Psoas muscle (tissue), 8 donors: Measurements from ENCODE around the gene C19orf73. TPM values are rescaled to one million over a fixed set of nuclear protein-coding genes. Genes with fewer than 3 reads are reported as not detected.

ENCODE experiments used
- ATAC-seq, 4 donors: fragments of 200-7000 bp; cut with Tn5 transposase; one replicate each; pipeline ENCODE4 v1.9.1; 2020; ENCODE audit warnings: moderate library complexity in 3 of 4, mild to moderate bottlenecking in 2 of 4
- DNase-seq, 2 donors: peaks; one replicate each; pipeline ENCODE4 v3.0.0-alpha.2; 2020
- H3K27ac ChIP-seq: fragments of 200-600 bp; one replicate; pipeline ENCODE4 v1.8.0; 2022
- H3K27me3 ChIP-seq, 3 donors: fragments of 200-600 bp in 1 of 3; one replicate each; pipeline versions ENCODE4 v1.6.1 to v1.8.0; 2013 to 2022; ENCODE audit warnings: low read length in 2 of 3, mild to moderate bottlenecking in 2 of 3, moderate library complexity in 1 of 3; ENCODE audit not compliant: insufficient read depth in 3 of 3
- H3K36me3 ChIP-seq, 2 donors: fragments of 200-600 bp in 1 of 2; one replicate each; pipeline versions ENCODE4 v1.6.1 to v1.8.0; 2013 to 2022; ENCODE audit warnings: low read depth in 1 of 2, mild to moderate bottlenecking in 1 of 2, moderate library complexity in 1 of 2; ENCODE audit not compliant: insufficient read depth in 1 of 2
- H3K4me1 ChIP-seq: fragments of 200-600 bp; one replicate; pipeline ENCODE4 v1.8.0; 2022
- H3K4me3 ChIP-seq: fragments of 200-600 bp; one replicate; pipeline ENCODE4 v1.8.0; 2022; ENCODE audit warnings: mild to moderate bottlenecking
- H3K9me3 ChIP-seq: fragments of 200-600 bp; one replicate; pipeline ENCODE4 v1.8.0; 2022
- WGBS, 3 donors: extraction: QIAGEN DNeasy Blood & Tissue Kit; methylation state at CpG; one replicate each; pipeline versions ENCODE4 v1.1.6 to v1.1.7; 2013; 5-methylcytosine and 5-hydroxymethylcytosine counted together
- intact Hi-C, 2 donors: fragments of 100-400 bp; cut with DNase I; formaldehyde crosslinking; loops; one replicate each; pipeline versions ENCODE4 v1.11.0 to v1.14.2; 2022
- polyA plus RNA-seq, 3 donors: library from polyadenylated mRNA; stranded (reverse); fragments of 200-250 nt; gene quantifications; one replicate each; pipeline ENCODE4 v1.2.3, GENCODE V29; 2013
- total RNA-seq, 4 donors: library from RNA; stranded (reverse); fragmentation: NEBNext Ultra II Directional in 2 of 4; extraction: Animal tissue kit (Norgen Biotek cat#: 25700) in 2 of 4; gene quantifications; one replicate each; pipeline versions ENCODE4 v1.2.1 to v1.2.4, GENCODE V29; 2021 to 2023
- TF ChIP-seq, protein P1 (sequence below): fragments of 200-600 bp; IDR thresholded peaks from one replicate; pipeline ENCODE4 v1.8.0; 2022; ENCODE audit warnings: antibody characterized with exemption
- donor health status: healthy with polysubstance abuse.
- donor health status: DM: no; HTN: no; CAD: no; lungs with moderate emphysema.
- donor health status: Bipolar disorder and iron deficiency.
- donor health status: healthy.
- donor health status: DM: yes; HTN: yes; CAD: no.
- donor health status: DM: no; HTN: no; CAD: no.
- donor health status: DM: no; HTN: no; CAD: no.
- donor health status: DM: yes; HTN: yes; CAD: no.

C19orf73 gene
- total and polyA plus RNA-seq, 7 donors: 0.54 to 1.9 (median 1.6) TPM

DNA sequence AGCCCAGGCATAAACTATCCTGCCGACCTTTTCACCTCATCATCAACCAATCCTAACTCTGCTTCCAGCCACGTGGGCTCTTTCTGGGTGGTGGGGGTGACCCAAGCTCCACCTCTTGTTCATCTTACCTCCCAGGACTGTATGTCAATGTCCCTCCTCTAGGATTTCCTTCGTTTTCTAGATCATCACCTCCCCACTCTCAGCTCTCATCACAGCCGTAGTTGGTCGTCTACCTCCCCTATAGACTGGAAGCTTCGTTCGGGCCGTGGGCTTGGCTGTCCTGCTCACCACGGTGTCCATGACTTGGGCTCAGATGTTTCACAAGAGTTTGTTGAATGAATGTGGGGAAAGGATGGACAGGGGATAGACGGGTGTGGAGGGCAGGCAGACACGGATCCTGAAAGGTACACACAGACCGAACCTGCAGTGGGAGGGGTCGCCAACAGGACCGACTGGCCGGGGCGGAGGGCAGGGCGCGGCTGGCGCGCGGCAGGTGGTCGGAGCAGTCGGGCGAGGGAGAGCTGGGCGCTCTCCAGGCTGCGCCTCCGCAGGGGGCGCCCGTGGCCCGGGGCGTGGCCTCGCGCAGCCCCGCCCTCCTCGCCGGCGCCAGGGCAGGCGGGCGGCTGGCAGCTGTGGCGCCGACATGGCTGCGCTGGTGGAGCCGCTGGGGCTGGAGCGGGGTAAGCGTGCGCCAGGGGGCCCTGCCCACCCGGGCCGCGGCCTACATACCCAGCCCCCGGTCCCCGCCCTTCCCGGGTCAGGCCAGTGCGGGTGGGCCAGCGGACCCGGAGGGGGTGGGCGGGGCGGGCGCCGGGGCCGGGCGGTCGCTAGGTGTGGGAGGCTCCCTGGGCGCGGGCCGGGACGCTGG is 4.9 kb downstream of the C19orf73 start, which contains the start of gene LIN7B:
Gene LIN7B (plus strand): TSS at position 609 of the 868 bp plus-strand sequence. CDS start 35 bp downstream, at position 644.
- peak; percentile 65 to 81 for DNase-seq
- 1% methylated on average over 30 to 66 of the region's 66 CpGs for WGBS, 3 donors
- H3K27ac ChIP-seq: peak within 1 kb of the TSS; percentile 83
- intact Hi-C loops: no loop called here
- peak; percentile 73 to 76 (median 74) for ATAC-seq
- H3K27me3 ChIP-seq: no peaks in the 10 kb centered on the region
- H3K9me3 ChIP-seq: no peaks in the 10 kb centered on the region
- H3K4me3 ChIP-seq: peak within 1 kb of the TSS; percentile 93
- TF ChIP-seq, protein P1, sequence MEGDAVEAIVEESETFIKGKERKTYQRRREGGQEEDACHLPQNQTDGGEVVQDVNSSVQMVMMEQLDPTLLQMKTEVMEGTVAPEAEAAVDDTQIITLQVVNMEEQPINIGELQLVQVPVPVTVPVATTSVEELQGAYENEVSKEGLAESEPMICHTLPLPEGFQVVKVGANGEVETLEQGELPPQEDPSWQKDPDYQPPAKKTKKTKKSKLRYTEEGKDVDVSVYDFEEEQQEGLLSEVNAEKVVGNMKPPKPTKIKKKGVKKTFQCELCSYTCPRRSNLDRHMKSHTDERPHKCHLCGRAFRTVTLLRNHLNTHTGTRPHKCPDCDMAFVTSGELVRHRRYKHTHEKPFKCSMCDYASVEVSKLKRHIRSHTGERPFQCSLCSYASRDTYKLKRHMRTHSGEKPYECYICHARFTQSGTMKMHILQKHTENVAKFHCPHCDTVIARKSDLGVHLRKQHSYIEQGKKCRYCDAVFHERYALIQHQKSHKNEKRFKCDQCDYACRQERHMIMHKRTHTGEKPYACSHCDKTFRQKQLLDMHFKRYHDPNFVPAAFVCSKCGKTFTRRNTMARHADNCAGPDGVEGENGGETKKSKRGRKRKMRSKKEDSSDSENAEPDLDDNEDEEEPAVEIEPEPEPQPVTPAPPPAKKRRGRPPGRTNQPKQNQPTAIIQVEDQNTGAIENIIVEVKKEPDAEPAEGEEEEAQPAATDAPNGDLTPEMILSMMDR: peak; percentile 66
- peaks cover 0 to 6% of the 10 kb centered on the region in 2 donors for H3K36me3 ChIP-seq
- H3K4me1 ChIP-seq: peaks cover 36% of the 10 kb centered on the region

DNA sequence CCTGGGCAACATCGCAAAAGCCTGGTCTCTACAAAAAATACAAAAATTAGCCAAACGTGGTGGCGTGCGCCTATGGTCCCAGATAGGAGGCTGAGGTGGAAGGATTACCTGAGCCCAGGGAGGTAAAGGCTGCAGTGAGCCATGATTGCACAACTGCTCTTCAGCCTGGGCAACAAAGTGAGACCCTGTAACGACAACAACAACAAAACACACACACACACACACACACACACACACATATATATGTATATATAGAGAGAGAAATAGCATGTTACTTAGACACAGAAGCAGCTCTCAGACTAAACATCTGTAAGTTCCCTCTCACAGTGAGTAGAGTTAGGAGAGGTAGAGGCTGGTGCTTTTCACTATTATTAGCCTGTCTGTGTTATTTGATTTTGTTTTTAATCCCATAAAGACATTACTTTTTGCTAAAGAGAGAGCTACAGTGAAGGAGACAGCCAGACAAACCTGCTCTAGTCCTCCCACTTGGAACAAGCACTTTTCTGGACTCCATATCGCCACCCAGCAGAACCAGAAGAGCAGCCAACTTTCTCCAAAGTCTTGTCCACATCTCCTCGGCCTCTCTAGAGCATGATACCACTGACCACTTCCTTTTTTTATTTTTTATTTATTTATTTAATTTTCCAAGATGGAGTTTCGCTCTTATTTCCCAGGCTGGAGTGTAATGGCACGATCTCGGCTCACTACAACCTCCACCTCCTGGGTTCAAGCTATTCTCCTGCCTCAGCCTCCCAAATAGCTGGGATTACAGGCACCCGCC is 7.5 kb downstream of the C19orf73 start:
- peaks cover 30% of the 10 kb centered on the region for H3K4me1 ChIP-seq
- H3K36me3 ChIP-seq: peaks cover 0 to 32% of the 10 kb centered on the region in 2 donors
- H3K4me3 ChIP-seq: no peak overlapping the region
- DNase-seq (no peak), ATAC-seq (no peak)
- H3K9me3 ChIP-seq: no peaks in the 10 kb centered on the region
- TF ChIP-seq, protein P1: no peak
- intact Hi-C loops: no loop called here
- 75 to 79% (median 79%) methylated on average over 11 of the region's 11 CpGs for WGBS, 3 donors
- H3K27me3 ChIP-seq: no peaks in the 10 kb centered on the region
- peak overlapping the region; percentile 28 for H3K27ac ChIP-seq

DNA sequence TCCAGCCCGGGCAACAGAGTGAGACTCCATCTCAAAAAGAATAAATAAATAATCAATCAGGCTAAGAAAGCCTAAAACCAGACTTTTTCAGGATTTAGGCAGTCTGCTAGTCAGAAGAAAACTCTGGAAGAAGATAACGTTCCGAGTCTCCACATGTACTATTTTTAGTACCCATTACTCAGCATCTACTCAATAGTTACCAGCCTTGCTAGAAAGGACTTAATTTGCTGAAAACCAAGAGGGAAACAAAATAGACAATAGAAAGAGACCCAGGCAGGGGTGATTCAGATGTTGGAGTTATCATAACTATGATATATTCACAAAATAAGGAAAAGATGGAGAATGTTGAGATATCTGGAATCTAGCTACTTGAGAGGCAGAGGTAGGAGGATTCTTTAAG is 8.4 kb downstream of the C19orf73 start:
- H3K27me3 ChIP-seq: no peaks in the 10 kb centered on the region
- no peak for ATAC-seq
- TF ChIP-seq, protein P1: no peak
- H3K9me3 ChIP-seq: no peaks in the 10 kb centered on the region
- no peak overlapping the region for H3K4me3 ChIP-seq
- 21 to 29% (median 26%) methylated on average over 3 of the region's 3 CpGs for WGBS, 3 donors
- peak overlapping the region; percentile 28 for H3K27ac ChIP-seq
- peaks cover 36% of the 10 kb centered on the region for H3K4me1 ChIP-seq
- intact Hi-C loops: no loop called here
- H3K36me3 ChIP-seq: peaks cover 0 to 41% of the 10 kb centered on the region in 2 donors
- no peak for DNase-seq

DNA sequence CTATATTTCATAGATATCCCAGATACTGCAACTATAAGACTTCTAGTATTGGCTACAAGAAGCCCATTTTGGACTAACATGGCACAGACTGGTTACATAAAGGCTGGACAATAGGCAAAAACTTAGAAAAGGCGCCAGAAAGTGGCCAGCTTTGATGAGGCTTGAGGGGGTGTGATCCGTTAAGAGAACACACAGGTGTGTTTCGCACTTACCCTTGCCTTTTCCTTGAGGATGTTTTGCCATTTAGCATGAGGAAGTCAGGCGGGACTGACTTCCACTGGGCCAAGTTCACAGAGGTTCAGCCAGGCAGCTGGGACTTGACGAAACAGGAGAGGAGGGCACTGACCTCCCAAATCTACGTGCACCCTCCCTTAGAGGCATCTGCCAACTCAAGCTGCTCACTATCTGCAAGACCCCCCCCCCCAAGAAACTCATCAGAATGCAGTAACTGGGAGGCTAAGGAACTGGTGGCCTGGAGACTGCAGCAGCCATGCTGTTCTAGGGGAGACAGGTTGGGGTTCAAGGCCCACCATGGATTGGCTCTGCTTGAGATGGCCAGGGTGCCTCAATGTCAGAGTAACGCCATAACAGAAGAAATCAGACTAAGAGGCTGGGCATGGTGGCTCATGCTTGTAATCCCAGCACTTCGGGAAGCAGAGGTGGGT is 9.2 kb downstream of the C19orf73 start:
- ATAC-seq (no peak), DNase-seq (no peak)
- Histone ChIP-seq H3K4me3 (no peak overlapping the region), H3K9me3 (no peaks in the 10 kb centered on the region), H3K36me3 (peaks cover 0 to 49% of the 10 kb centered on the region in 2 donors), H3K27ac (peak overlapping the region; percentile 28), H3K27me3 (no peaks in the 10 kb centered on the region), H3K4me1 (peaks cover 30% of the 10 kb centered on the region)
- WGBS, 3 donors: 59 to 80% (median 75%) methylated on average over 8 of the region's 8 CpGs
- intact Hi-C loops: no loop called here
- TF ChIP-seq, protein P1: no peak
